Natural killer cell (primary cell): ENCODE data around the gene PIK3R1. TPM values are rescaled to one million over a fixed set of nuclear protein-coding genes. Genes with fewer than 3 reads are reported as not detected.

Experiments used
- ATAC-seq, 3 donors: fragments of 150-1000 bp in 2 of 3; fragments of 200-7000 bp in 1 of 3; cut with Tn5 transposase; 1 replicate in 1 of 3; 2 replicates in 2 of 3; pipeline ENCODE4 v1.10.0; 2021; ENCODE audit warnings: mild to moderate bottlenecking in 2 of 3, moderate library complexity in 2 of 3
- DNase-seq, 2 donors: peaks; one replicate each; pipeline versions ENCODE4 v3.0.0 to v3.0.0-alpha.2; 2013 to 2021; ENCODE audit warnings: mixed read lengths in 1 of 2
- H3K27ac ChIP-seq: one replicate; pipeline ENCODE4 v1.5.1; 2013; ENCODE audit warnings: mild to moderate bottlenecking, low read length
- H3K27me3 ChIP-seq: one replicate; pipeline ENCODE4 v1.6.1; 2013; ENCODE audit warnings: low read length; ENCODE audit not compliant: control insufficient read depth, insufficient read depth
- H3K36me3 ChIP-seq: one replicate; pipeline ENCODE4 v1.6.1; 2013; ENCODE audit warnings: low read length; ENCODE audit not compliant: control insufficient read depth, insufficient read depth
- H3K4me1 ChIP-seq: one replicate; pipeline ENCODE4 v1.6.1; 2013; ENCODE audit warnings: low read length; ENCODE audit not compliant: control insufficient read depth, insufficient read depth
- H3K4me3 ChIP-seq: one replicate; pipeline ENCODE4 v1.5.1; 2013; ENCODE audit warnings: low read length
- H3K9me3 ChIP-seq: one replicate; pipeline ENCODE4 v1.6.1; 2013; ENCODE audit warnings: low read length; ENCODE audit not compliant: control insufficient read depth, insufficient read depth
- H3K27ac Mint-ChIP-seq, 2 donors: one replicate each; pipeline ENCODE4 v1.8.0; 2022; ENCODE audit warnings: mild to moderate bottlenecking in 2 of 2, mixed read lengths in 2 of 2, moderate library complexity in 1 of 2
- H3K27me3 Mint-ChIP-seq, 2 donors: one replicate each; pipeline ENCODE4 v1.8.0; 2022; ENCODE audit warnings: low read depth in 2 of 2, mixed read lengths in 2 of 2
- H3K36me3 Mint-ChIP-seq: one replicate; pipeline ENCODE4 v1.8.0; 2022; ENCODE audit warnings: mixed read lengths
- H3K4me1 Mint-ChIP-seq, 2 donors: one replicate each; pipeline ENCODE4 v1.8.0; 2022; ENCODE audit warnings: mixed read lengths in 2 of 2
- H3K4me3 Mint-ChIP-seq: one replicate; pipeline ENCODE4 v1.8.0; 2022; ENCODE audit warnings: mild to moderate bottlenecking, moderate library complexity, mixed read lengths
- H3K9me3 Mint-ChIP-seq, 2 donors: one replicate each; pipeline ENCODE4 v1.8.0; 2022; ENCODE audit warnings: mixed read lengths in 2 of 2
- CTCF ChIP-seq: fragments of 200-600 bp; IDR thresholded peaks from one replicate; pipeline ENCODE4 v1.8.0; 2022; ENCODE audit warnings: antibody characterized with exemption
- WGBS: methylation state at CpG from one replicate; pipeline ENCODE4 v1.1.7; 2013; ENCODE audit warnings: missing lambda C conversion rate; ENCODE audit not compliant: insufficient coverage; 5-methylcytosine and 5-hydroxymethylcytosine counted together
- intact Hi-C: fragments of 100-400 bp; cut with micrococcal nuclease; formaldehyde crosslinking; loops from one replicate; pipeline ENCODE4 v1.14.2; 2022
- total RNA-seq, 4 donors: library from RNA; stranded (reverse); fragments of 120-200 nt in 1 of 4; gene quantifications; one replicate each; pipeline versions ENCODE4 v1.2.3 to v1.2.4, GENCODE V29; 2013 to 2022

Gene PIK3R1
- total RNA-seq, 3 donors from 2014 or later (not counting 1 experiment from before 2014, with no cell fraction given), result 307 to 365 (median 313) TPM

DNA sequence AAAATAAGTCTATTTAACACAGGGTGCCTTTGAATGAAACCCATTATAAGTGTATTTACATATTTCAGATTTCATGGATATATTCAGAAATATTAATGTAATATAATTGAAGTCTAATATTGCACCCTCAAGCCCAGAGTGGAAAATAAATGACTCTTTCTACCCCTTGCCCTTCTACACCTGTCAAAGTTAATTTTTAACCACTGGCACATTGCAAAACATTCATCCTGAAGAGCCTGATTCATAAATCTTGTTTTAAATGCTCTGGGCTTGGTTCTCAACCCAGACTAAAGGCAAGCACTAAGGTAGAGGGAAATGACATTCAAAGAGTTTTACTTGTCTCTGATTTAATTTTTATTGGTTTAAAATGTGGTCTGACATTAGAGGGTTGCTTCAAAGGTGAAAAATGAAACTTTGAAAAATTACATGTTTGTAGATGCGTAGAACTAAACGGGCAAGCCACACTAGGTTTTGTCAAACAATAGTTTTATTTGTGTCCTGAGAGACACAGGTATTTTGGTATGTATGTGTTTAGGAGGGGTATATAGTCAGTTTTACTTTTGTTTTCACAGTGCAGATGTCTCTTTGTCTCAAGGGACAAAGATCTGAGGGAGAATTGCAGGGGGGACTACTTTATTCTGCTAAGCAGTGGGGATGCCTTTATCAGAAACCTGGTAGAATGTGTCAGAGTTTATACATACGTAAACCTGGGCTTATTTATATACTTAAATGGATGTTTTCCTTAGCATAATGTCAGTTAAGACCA, 69.7 kb downstream of the PIK3R1 start:
- H3K9me3 Mint-ChIP-seq, result no peaks in the 10 kb centered on the region
- no peak for ATAC-seq
- peak overlapping the region; percentile 52 for H3K27ac ChIP-seq
- intact Hi-C loops, result loop anchor here (5.0 to 10.0 kb wide), 2 partner anchors 60 to 677 kb away; no protein-coding TSS in a partner anchor
- H3K9me3 ChIP-seq, result no peaks in the 10 kb centered on the region
- H3K4me3 Mint-ChIP-seq, result peak overlapping the region; percentile 92
- WGBS, result 27% methylated on average over 3 of the region's 3 CpGs
- no peaks in the 10 kb centered on the region for H3K27me3 Mint-ChIP-seq
- no peaks in the 10 kb centered on the region for H3K27me3 ChIP-seq
- peak overlapping the region; percentile 92 for H3K27ac Mint-ChIP-seq
- H3K4me3 ChIP-seq, result no peak overlapping the region
- peaks cover 38% of the 10 kb centered on the region for H3K4me1 ChIP-seq
- DNase-seq, result peak in 1 of 2 donors; percentile 33
- peaks cover 87 to 94% of the 10 kb centered on the region in 2 donors for H3K4me1 Mint-ChIP-seq
- peaks cover 21% of the 10 kb centered on the region for H3K36me3 Mint-ChIP-seq
- TF ChIP-seq CTCF, result no peak
- H3K36me3 ChIP-seq, result peaks cover 41% of the 10 kb centered on the region

DNA sequence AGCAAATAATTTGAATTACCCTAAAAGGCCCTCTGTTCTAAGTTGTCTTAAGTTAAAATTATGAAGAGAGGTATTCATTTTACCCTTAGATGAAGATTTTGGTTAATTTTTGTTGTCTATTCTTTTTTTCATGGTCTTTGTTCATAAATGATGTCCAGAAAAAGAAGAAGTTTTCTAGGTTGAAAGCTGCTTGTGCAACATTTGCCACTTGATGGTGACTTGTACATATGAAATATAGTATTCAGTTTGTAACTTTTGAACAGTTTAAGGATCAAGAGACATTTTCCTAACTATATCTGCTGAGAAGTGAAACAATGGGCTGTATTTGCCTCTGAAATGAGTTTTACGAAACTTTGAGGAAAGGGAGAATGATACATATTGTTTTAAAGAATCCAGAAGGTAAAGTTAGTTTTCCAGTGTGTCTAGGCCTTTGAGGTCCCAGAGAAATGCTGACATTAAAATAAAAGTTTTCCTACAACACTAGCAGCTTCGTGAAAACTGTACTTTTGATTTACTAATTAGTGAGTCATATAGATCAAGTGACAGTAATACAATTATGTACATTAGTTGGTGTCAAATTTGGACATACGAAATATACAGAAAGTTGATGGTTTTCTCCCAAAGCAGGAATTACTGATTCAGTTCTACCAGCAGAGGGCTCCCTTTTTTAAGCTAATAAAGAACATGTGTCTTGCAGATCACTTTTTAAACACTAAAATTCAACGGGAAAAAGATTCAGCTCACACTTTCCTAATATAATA, 70.5 kb downstream of the PIK3R1 start:
- DNase-seq (peak in 1 of 2 donors; percentile 79), ATAC-seq (no peak)
- Mint-ChIP-seq H3K9me3 (no peaks in the 10 kb centered on the region), H3K4me3 (peak overlapping the region; percentile 92), H3K27ac (peak overlapping the region; percentile 92), H3K27me3 (no peaks in the 10 kb centered on the region), H3K4me1 (peaks cover 87 to 94% of the 10 kb centered on the region in 2 donors), H3K36me3 (peaks cover 21% of the 10 kb centered on the region)
- Histone ChIP-seq H3K27ac (peak overlapping the region; percentile 52), H3K27me3 (no peaks in the 10 kb centered on the region), H3K4me3 (no peak overlapping the region), H3K9me3 (no peaks in the 10 kb centered on the region), H3K36me3 (peaks cover 36% of the 10 kb centered on the region), H3K4me1 (peaks cover 38% of the 10 kb centered on the region)
- TF ChIP-seq CTCF, result peak; percentile 95
- intact Hi-C loops, result loop anchor here (1.0 to 10.0 kb wide), 4 partner anchors 59 to 721 kb away; no protein-coding TSS in a partner anchor
- WGBS, result 75% methylated on average over 1 of the region's 4 CpGs

DNA sequence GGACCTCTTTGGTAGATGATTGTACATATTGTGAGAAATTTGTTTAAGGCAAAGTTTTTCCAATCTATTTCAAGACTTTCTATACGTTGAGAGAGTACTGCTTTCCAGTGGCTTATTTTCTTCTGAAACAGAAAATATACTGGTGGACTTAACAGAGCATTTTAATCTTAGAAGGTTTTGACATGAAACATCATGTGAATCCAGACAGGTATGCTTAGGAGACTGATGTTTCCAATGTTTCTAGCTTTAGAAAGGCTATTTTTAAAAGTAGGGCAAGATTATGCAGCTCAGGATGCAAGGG, 71.0 kb downstream of the PIK3R1 start:
- H3K27me3 ChIP-seq, result no peaks in the 10 kb centered on the region
- H3K9me3 ChIP-seq, result no peaks in the 10 kb centered on the region
- DNase-seq (no peak), ATAC-seq (no peak)
- H3K27me3 Mint-ChIP-seq, result no peaks in the 10 kb centered on the region
- H3K27ac Mint-ChIP-seq, result peak overlapping the region; percentile 92
- peak overlapping the region; percentile 92 for H3K4me3 Mint-ChIP-seq
- H3K27ac ChIP-seq, result peak overlapping the region; percentile 88
- no peak overlapping the region for H3K4me3 ChIP-seq
- peaks cover 37% of the 10 kb centered on the region for H3K36me3 ChIP-seq
- peak; percentile 27 for TF ChIP-seq CTCF
- H3K4me1 Mint-ChIP-seq, result peaks cover 87 to 95% of the 10 kb centered on the region in 2 donors
- H3K4me1 ChIP-seq, result peaks cover 38% of the 10 kb centered on the region
- intact Hi-C loops, result loop anchor here (1.0 to 10.0 kb wide), 4 partner anchors 58 to 720 kb away; no protein-coding TSS in a partner anchor
- peaks cover 19% of the 10 kb centered on the region for H3K36me3 Mint-ChIP-seq
- H3K9me3 Mint-ChIP-seq, result no peaks in the 10 kb centered on the region
- WGBS, result no CpG with 5 or more reads among the region's 1 CpG
